Trophoblast cell (in vitro differentiated cells and primary cell): ENCODE measurements around the gene AARS2.
"Not testable (repeated sequence)": the region's sequence is repeated elsewhere in the genome, so short reads cannot be mapped to it uniquely, and the experiment has no call there.

ENCODE experiments used
- DNase-seq, 2 donors: peaks; one replicate each; pipeline ENCODE4 v3.0.0-alpha.2; 2016
- H2AFZ ChIP-seq: 2 replicates; pipeline ENCODE4 v1.6.1; 2013; ENCODE audit warnings: low read length, moderate library complexity, mild to moderate bottlenecking; ENCODE audit not compliant: insufficient read depth, poor library complexity
- H2AK5ac ChIP-seq: 2 replicates; pipeline ENCODE4 v1.6.1; 2013; ENCODE audit warnings: mild to moderate bottlenecking, low read length
- H2BK120ac ChIP-seq: 2 replicates; pipeline ENCODE4 v1.6.1; 2013; ENCODE audit warnings: low read length, mild to moderate bottlenecking, moderate library complexity; ENCODE audit not compliant: insufficient read depth, poor library complexity
- H2BK12ac ChIP-seq: 2 replicates; pipeline ENCODE4 v1.6.1; 2013; ENCODE audit warnings: mild to moderate bottlenecking, low read length, moderate library complexity
- H2BK5ac ChIP-seq: 2 replicates; pipeline ENCODE4 v1.6.1; 2013; ENCODE audit warnings: low read length, low read depth, moderate library complexity, mild to moderate bottlenecking; ENCODE audit not compliant: poor library complexity
- H3K14ac ChIP-seq: 2 replicates; pipeline ENCODE4 v1.6.1; 2013; ENCODE audit warnings: mild to moderate bottlenecking, low read length
- H3K18ac ChIP-seq: 2 replicates; pipeline ENCODE4 v1.6.1; 2013; ENCODE audit warnings: mild to moderate bottlenecking, low read length
- H3K23ac ChIP-seq: 2 replicates; pipeline ENCODE4 v1.6.1; 2013; ENCODE audit warnings: low read length
- H3K27ac ChIP-seq: 2 replicates; pipeline ENCODE4 v1.5.1; 2013; ENCODE audit warnings: low read depth, mild to moderate bottlenecking, inconsistent platforms, low read length, moderate library complexity
- H3K27me3 ChIP-seq: 2 replicates; pipeline ENCODE4 v1.6.1; 2013; ENCODE audit warnings: inconsistent platforms, mild to moderate bottlenecking, low read length, moderate library complexity; ENCODE audit not compliant: insufficient read depth
- H3K36me3 ChIP-seq, 2 experiments: 1 replicate in 1 of 2; 2 replicates in 1 of 2; pipeline ENCODE4 v1.6.1; 2013; ENCODE audit warnings: low read length in 2 of 2, mild to moderate bottlenecking in 2 of 2, moderate library complexity in 1 of 2; ENCODE audit not compliant: insufficient read depth in 2 of 2, control insufficient read depth in 1 of 2
- H3K4ac ChIP-seq: 2 replicates; pipeline ENCODE4 v1.6.1; 2013; ENCODE audit warnings: low read depth, mild to moderate bottlenecking, low read length, moderate library complexity
- H3K4me1 ChIP-seq, 2 experiments: 1 replicate in 1 of 2; 2 replicates in 1 of 2; pipeline ENCODE4 v1.6.1; 2013; ENCODE audit warnings: low read length in 2 of 2, mild to moderate bottlenecking in 2 of 2, moderate library complexity in 1 of 2; ENCODE audit not compliant: insufficient read depth in 2 of 2, control insufficient read depth in 1 of 2
- H3K4me2 ChIP-seq: 2 replicates; pipeline ENCODE4 v1.6.1; 2013; ENCODE audit warnings: inconsistent platforms, mild to moderate bottlenecking, low read length, moderate library complexity
- H3K4me3 ChIP-seq: 2 replicates; pipeline ENCODE4 v1.5.1; 2013; ENCODE audit warnings: mild to moderate bottlenecking, low read depth, low read length, inconsistent platforms
- H3K79me1 ChIP-seq: one replicate; pipeline ENCODE4 v1.6.1; 2013; ENCODE audit warnings: low read length
- H3K79me2 ChIP-seq: 2 replicates; pipeline ENCODE4 v1.6.1; 2013; ENCODE audit warnings: low read length, mild to moderate bottlenecking; ENCODE audit not compliant: control insufficient read depth, insufficient read depth, poor library complexity
- H3K9ac ChIP-seq: 2 replicates; pipeline ENCODE4 v1.6.1; 2013; ENCODE audit warnings: mild to moderate bottlenecking, low read length
- H3K9me3 ChIP-seq: 2 replicates; pipeline ENCODE4 v1.6.1; 2013; ENCODE audit warnings: low read depth, mild to moderate bottlenecking, control low read depth, inconsistent platforms, low read length; ENCODE audit not compliant: insufficient read depth
- H4K12ac ChIP-seq: 2 replicates; pipeline ENCODE4 v1.6.1; 2013; ENCODE audit warnings: low read depth, mild to moderate bottlenecking, low read length, moderate library complexity
- H4K8ac ChIP-seq: 2 replicates; pipeline ENCODE4 v1.6.1; 2013; ENCODE audit warnings: low read depth, mild to moderate bottlenecking, low read length, moderate library complexity
- H4K91ac ChIP-seq: one replicate; pipeline ENCODE4 v1.6.1; 2013; ENCODE audit warnings: low read depth, mild to moderate bottlenecking, low read length, moderate library complexity
- WGBS: extraction: QIAGEN DNeasy Blood & Tissue Kit; methylation state at CpG from one replicate; pipeline ENCODE4 v1.1.7; 2013; ENCODE audit warnings: missing lambda C conversion rate; ENCODE audit not compliant: insufficient read length, insufficient coverage; ENCODE audit errors: extremely low coverage; 5-methylcytosine and 5-hydroxymethylcytosine counted together

The AARS2 gene

DNA sequence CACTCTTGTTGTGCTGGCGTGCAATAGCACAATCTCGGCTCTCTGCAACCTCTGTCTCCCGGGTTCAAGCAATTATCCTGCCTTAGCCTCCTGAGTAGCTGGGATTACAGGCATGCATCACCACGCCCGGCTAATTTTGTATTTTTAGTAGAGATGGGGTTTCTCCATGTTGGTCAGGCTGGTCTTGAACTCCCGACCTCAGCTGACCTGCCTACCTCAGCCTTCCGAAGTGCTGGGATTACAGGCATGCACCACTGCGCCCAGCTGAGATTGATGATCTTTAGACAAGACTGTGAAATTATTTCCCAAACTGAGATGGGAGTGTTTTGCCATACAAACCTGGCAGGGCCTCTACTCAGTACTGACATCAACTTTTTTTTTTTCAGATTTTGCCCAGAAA is 1.5 kb upstream of the AARS2 start:
- no CpG with 5 or more reads among the region's 8 CpGs for WGBS
- H3K9ac ChIP-seq, H3K4me1 ChIP-seq, H4K91ac ChIP-seq, H3K23ac ChIP-seq, H4K8ac ChIP-seq, H2AFZ ChIP-seq, H3K27ac ChIP-seq, H3K9me3 ChIP-seq, DNase-seq, H2BK120ac ChIP-seq, H3K79me1 ChIP-seq, H3K4me2 ChIP-seq, H3K4me3 ChIP-seq, H3K4ac ChIP-seq, H4K12ac ChIP-seq, H3K18ac ChIP-seq, H2AK5ac ChIP-seq, H2BK5ac ChIP-seq, H3K79me2 ChIP-seq, H3K27me3 ChIP-seq, H3K14ac ChIP-seq, H2BK12ac ChIP-seq: not testable (repeated sequence)
- H3K36me3 ChIP-seq: peaks cover 13 to 15% of the 10 kb centered on the region in 2 experiments

- no CpG with 5 or more reads among the region's 3 CpGs for WGBS
- H3K27ac ChIP-seq: no peak overlapping the region
- no peak overlapping the region for H4K91ac ChIP-seq
- peaks cover 4% of the 10 kb centered on the region for H3K79me2 ChIP-seq
- peaks cover 35 to 39% of the 10 kb centered on the region in 2 experiments for H3K36me3 ChIP-seq
- no peak overlapping the region for H3K18ac ChIP-seq
- peak overlapping the region; percentile 27 for H3K4me2 ChIP-seq
- no peak overlapping the region for H2AK5ac ChIP-seq
- peaks cover 4% of the 10 kb centered on the region for H3K9me3 ChIP-seq
- H3K4ac ChIP-seq: no peak overlapping the region
- H3K4me1 ChIP-seq: peaks cover 3 to 7% of the 10 kb centered on the region in 2 experiments
- H2BK120ac ChIP-seq: no peak overlapping the region
- H3K27me3 ChIP-seq: no peaks in the 10 kb centered on the region
- DNase-seq: peak in 1 of 2 donors; percentile 34
- H3K23ac ChIP-seq: no peak overlapping the region
- H4K12ac ChIP-seq: no peak overlapping the region
- no peak overlapping the region for H2BK12ac ChIP-seq
- H2AFZ ChIP-seq: no peak overlapping the region
- no peak overlapping the region for H2BK5ac ChIP-seq
- no peak overlapping the region for H4K8ac ChIP-seq
- H3K14ac ChIP-seq: no peak overlapping the region
- H3K9ac ChIP-seq: no peak overlapping the region
- peaks cover 5% of the 10 kb centered on the region for H3K79me1 ChIP-seq
- H3K4me3 ChIP-seq: no peak overlapping the region
Measured at GRCh38 chr6:44311767-44312166, 1.4 kb downstream of the AARS2 start.

DNA sequence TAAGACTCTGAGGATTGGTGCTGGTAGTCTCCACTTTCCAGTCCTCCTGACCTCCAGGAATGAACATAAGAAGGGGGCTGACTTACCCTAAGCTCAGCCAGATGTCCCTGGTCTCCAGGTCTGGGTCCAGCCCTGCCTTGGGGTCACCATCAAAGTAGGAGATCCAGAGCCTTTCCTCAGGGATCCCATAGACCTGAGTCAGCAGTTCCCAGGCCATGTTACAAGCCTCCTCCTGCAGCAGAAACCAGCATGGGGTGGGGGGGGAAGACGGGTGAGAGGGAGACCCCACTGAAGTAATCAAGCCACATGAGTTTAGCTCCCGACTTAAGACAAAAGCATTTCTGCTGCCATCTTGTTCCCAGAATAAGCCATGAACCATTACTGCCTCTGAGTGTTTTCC is 1.8 kb downstream of the AARS2 start:
- Histone ChIP-seq H3K9me3 (peaks cover 4% of the 10 kb centered on the region), H3K27ac (no peak overlapping the region), H3K4me2 (no peak overlapping the region), H3K23ac (no peak overlapping the region), H2BK12ac (no peak overlapping the region), H3K79me1 (peaks cover 5% of the 10 kb centered on the region), H3K14ac (no peak overlapping the region), H3K27me3 (no peaks in the 10 kb centered on the region), H3K79me2 (peaks cover 4% of the 10 kb centered on the region), H4K8ac (no peak overlapping the region), H3K4me3 (no peak overlapping the region), H4K91ac (no peak overlapping the region), H2AFZ (no peak overlapping the region), H3K18ac (no peak overlapping the region), H3K36me3 (peaks cover 40 to 43% of the 10 kb centered on the region in 2 experiments), H3K9ac (no peak overlapping the region), H2BK120ac (no peak overlapping the region), H3K4me1 (peaks cover 3 to 7% of the 10 kb centered on the region in 2 experiments), H3K4ac (no peak overlapping the region), H2BK5ac (no peak overlapping the region), H2AK5ac (no peak overlapping the region), H4K12ac (no peak overlapping the region)
- DNase-seq: no peak
- WGBS: no CpG with 5 or more reads among the region's 2 CpGs

DNA sequence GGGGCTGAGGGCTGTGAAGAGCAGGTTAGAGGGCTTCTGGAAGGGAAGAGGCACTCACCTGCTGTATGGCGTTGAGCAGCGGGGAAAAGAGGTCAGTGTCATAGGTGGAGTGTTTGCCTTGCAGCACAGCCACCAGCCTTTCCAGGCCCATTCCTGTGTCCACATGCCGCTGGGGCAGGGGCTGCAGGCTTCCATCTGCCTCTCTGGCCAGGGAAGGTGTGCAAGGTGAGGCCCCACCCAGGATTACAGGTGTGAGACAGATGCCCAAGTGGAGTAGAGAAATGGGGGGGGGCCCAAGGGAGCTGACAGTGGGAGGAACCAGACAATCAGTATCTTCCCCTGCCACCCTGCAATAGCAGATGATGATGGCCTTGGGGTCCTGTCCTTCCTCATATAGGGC is 2.9 kb downstream of the AARS2 start:
- Histone ChIP-seq H2AK5ac (no peak overlapping the region), H3K9ac (no peak overlapping the region), H3K18ac (no peak overlapping the region), H4K91ac (no peak overlapping the region), H3K79me1 (peaks cover 5% of the 10 kb centered on the region), H3K9me3 (peaks cover 4% of the 10 kb centered on the region), H3K4me3 (no peak overlapping the region), H2BK120ac (no peak overlapping the region), H3K4me1 (peaks cover 3 to 7% of the 10 kb centered on the region in 2 experiments), H3K27me3 (no peaks in the 10 kb centered on the region), H2AFZ (no peak overlapping the region), H3K27ac (no peak overlapping the region), H3K79me2 (peaks cover 4% of the 10 kb centered on the region), H3K23ac (no peak overlapping the region), H2BK12ac (no peak overlapping the region), H3K36me3 (peaks cover 50 to 54% of the 10 kb centered on the region in 2 experiments), H4K12ac (no peak overlapping the region), H3K4me2 (no peak overlapping the region), H2BK5ac (no peak overlapping the region), H4K8ac (no peak overlapping the region), H3K4ac (no peak overlapping the region), H3K14ac (no peak overlapping the region)
- no CpG with 5 or more reads among the region's 3 CpGs for WGBS
- DNase-seq: no peak
